Measurements from ENCODE around the gene CRYBG3. TPM values are rescaled to one million over a fixed set of nuclear protein-coding genes. Genes with fewer than 3 reads are reported as not detected.

CRYBG3 gene
- total and polyA plus RNA-seq, 2 of the 13 experiments (the other 11 are each of a cell fraction or from before 2014, with no cell fraction given): 3.8 to 15.9 TPM

GRCh38 chr3:97971679-97972567, 150.1 kb downstream of the CRYBG3 start, which contains the start of gene RIOX2 (continued):
- no peak for TF ChIP-seq ATF6 (CRISPR knock-in tag; conservative IDR thresholded peaks at IDR 0.05)
- no peak for TF ChIP-seq SMYD3 (CRISPR knock-in tag; IDR thresholded peaks at IDR 0.05)
- TF ChIP-seq FOSL1 (CRISPR knock-in tag; IDR thresholded peaks at IDR 0.05; ENCODE audit: borderline replicate concordance): no peak
- 0 out of 2 replicates have a peak, but pooled peaks have one; percentile 9 for TF ChIP-seq ZNF580 (CRISPR knock-in tag; IDR thresholded peaks at IDR 0.05; ENCODE audit: borderline replicate concordance, low read depth)
- TF ChIP-seq ZBTB10 (CRISPR knock-in tag; IDR thresholded peaks at IDR 0.05; ENCODE audit: borderline replicate concordance): no peak
- TF ChIP-seq NONO (IDR thresholded peaks at IDR 0.05): no peak
- peak; percentile 72 for TF ChIP-seq NONO (CRISPR knock-in tag; conservative IDR thresholded peaks at IDR 0.05)
- peak; percentile 34; the same call in 1 of the 2 replicates for TF ChIP-seq SPEN (CRISPR knock-in tag; IDR thresholded peaks at IDR 0.05; ENCODE audit: low read depth)
- TF ChIP-seq ZNF691 (CRISPR knock-in tag; IDR thresholded peaks at IDR 0.05; ENCODE audit: borderline replicate concordance, low read depth): no peak
- no peak for TF ChIP-seq ZNF543 (CRISPR knock-in tag; IDR thresholded peaks at IDR 0.05)
- TF ChIP-seq ETV5 (CRISPR knock-in tag; IDR thresholded peaks at IDR 0.05; ENCODE audit: borderline replicate concordance): peak; percentile 41; the same call in 1 of the 2 replicates
- peak; percentile 44; the same call in 1 of the 2 replicates for TF ChIP-seq ZNF331 (CRISPR knock-in tag; IDR thresholded peaks at IDR 0.05)
- no peak for TF ChIP-seq SKI (IDR thresholded peaks at IDR 0.05; ENCODE audit: partially characterized antibody)
- peak; percentile 47; the same call in 1 of the 2 replicates for TF ChIP-seq ERF (CRISPR knock-in tag; IDR thresholded peaks at IDR 0.05)
- peak; percentile 27; the same call in 1 of the 2 replicates for TF ChIP-seq KLF6 (CRISPR knock-in tag; IDR thresholded peaks at IDR 0.05)
- TF ChIP-seq CEBPG (CRISPR knock-in tag; IDR thresholded peaks at IDR 0.05): peak; percentile 41; the same call in 1 of the 2 replicates
- TF ChIP-seq RARG (CRISPR knock-in tag; IDR thresholded peaks at IDR 0.05; ENCODE audit: low read depth): no peak
- TF ChIP-seq ZBTB1 (CRISPR knock-in tag; IDR thresholded peaks at IDR 0.05; ENCODE audit: borderline replicate concordance): no peak
- peak; percentile 46; the same call in 1 of the 2 replicates for TF ChIP-seq ZNF776 (CRISPR knock-in tag; IDR thresholded peaks at IDR 0.05)
- TF ChIP-seq RXRB (CRISPR knock-in tag; IDR thresholded peaks at IDR 0.05; ENCODE audit: borderline replicate concordance): no peak
- no peak for TF ChIP-seq PBX3 (CRISPR knock-in tag; IDR thresholded peaks at IDR 0.05; ENCODE audit: borderline replicate concordance)
- TF ChIP-seq ZNF652 (CRISPR knock-in tag; IDR thresholded peaks at IDR 0.05; ENCODE audit: borderline replicate concordance, low read depth): no peak
- peak; percentile 89 for TF ChIP-seq RBFOX2 (IDR thresholded peaks at IDR 0.05; ENCODE audit: low read depth, low read length)
